Measurements from ENCODE around the gene LEPR. TPM values are rescaled to one million over a fixed set of nuclear protein-coding genes. Genes with fewer than 3 reads are reported as not detected.
"Not testable (repeated sequence)": the region's sequence is repeated elsewhere in the genome, so short reads cannot be mapped to it uniquely, and the experiment has no call there.

LEPR gene
- total and polyA plus RNA-seq, 7 experiments from 2014 or later, result 1.2 to 3.0 (median 2.0) TPM

DNA sequence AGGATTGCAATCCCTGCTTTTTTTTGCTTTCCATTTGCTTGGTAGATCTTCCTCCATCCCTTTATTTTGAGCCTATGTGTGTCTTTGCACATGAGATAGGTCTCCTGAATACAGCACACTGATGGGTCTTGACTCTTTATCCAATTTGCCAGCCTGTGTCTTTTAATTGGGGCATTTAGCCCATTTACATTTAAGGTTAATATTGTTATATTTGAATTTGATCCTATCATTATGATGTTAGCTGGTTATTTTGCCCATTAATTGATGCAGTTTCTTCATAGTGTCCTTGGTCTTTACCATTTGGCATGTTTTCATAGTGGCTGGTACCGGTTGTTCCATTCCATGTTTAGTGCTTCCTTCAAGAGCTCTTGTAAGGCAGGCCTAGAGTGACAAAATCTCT lies 45.4 kb downstream of the LEPR start:
- not testable (repeated sequence) for H3K4me1 Mint-ChIP-seq

DNA sequence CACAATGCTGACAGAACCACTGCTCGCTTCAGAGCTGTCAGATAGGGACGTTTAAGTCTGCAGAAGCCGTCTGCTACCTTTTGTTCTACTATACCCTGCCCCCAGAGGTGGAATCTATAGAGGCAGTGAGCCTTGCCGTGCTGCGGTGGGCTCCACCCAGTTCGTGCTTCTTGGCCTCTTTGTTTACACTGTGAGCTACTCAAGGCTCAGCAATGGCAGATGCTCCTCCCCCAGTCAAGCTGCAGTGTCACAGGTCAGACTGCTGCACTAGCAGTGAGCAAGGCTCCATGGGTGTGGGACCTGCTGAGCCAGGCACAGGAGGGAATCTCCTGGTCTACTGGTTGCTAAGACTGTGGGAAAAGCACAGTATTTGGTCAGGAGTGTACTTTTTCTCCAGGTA lies 47.1 kb downstream of the LEPR start:
- Histone ChIP-seq H3K4me1 (ENCODE audit: control insufficient read depth in 2 of 2, insufficient read depth in 2 of 2, low read length in 2 of 2) (no peaks in the 10 kb centered on the region), H3K9me3 (ENCODE audit: control insufficient read depth in 2 of 3, low read length in 3 of 3) (no peaks in the 10 kb centered on the region), H3K27me3 (ENCODE audit: control insufficient read depth in 2 of 2, insufficient read depth in 2 of 2, low read length in 2 of 2) (no peaks in the 10 kb centered on the region), H3K27ac (ENCODE audit: low read depth, low read length) (no peak overlapping the region), H3K4me3 (ENCODE audit: low read length) (no peak overlapping the region), H3K36me3 (ENCODE audit: control insufficient read depth in 2 of 3, insufficient read depth in 3 of 3, low read length in 3 of 3) (no peaks in the 10 kb centered on the region)
- DNase-seq, result no peak
- no peak for ATAC-seq
- H3K36me3 Mint-ChIP-seq, result peaks cover 0 to 28% (median 13%) of the 10 kb centered on the region in 5 donors
- peaks cover 3 to 24% (median 12%) of the 10 kb centered on the region in 11 donors for H3K9me3 Mint-ChIP-seq
- CTCF ChIA-PET, result no interaction called here
- H3K4me3 Mint-ChIP-seq, result no peak overlapping the region
- no peaks in the 10 kb centered on the region for H3K4me1 Mint-ChIP-seq
- POLR2A ChIA-PET, result no interaction called here
- intact Hi-C loops (cut with micrococcal nuclease), result no loop called here
- H3K27ac Mint-ChIP-seq, result no peak overlapping the region
- peaks cover 0 to 12% (median 4%) of the 10 kb centered on the region in 5 donors for H3K27me3 Mint-ChIP-seq

More for the DNA sequence above, 45.4 kb downstream of the LEPR start:
- H3K4me1 ChIP-seq (ENCODE audit: control insufficient read depth in 2 of 2, insufficient read depth in 2 of 2, low read length in 2 of 2); H3K4me3 Mint-ChIP-seq; POLR2A ChIA-PET; H3K9me3 ChIP-seq (ENCODE audit: control insufficient read depth in 2 of 3, low read length in 3 of 3); ATAC-seq; H3K27ac ChIP-seq (ENCODE audit: low read depth, low read length); H3K27me3 Mint-ChIP-seq; intact Hi-C loops (cut with micrococcal nuclease); H3K4me3 ChIP-seq (ENCODE audit: low read length); CTCF ChIA-PET; H3K27ac Mint-ChIP-seq; DNase-seq; H3K27me3 ChIP-seq (ENCODE audit: control insufficient read depth in 2 of 2, insufficient read depth in 2 of 2, low read length in 2 of 2); H3K36me3 ChIP-seq (ENCODE audit: control insufficient read depth in 2 of 3, insufficient read depth in 3 of 3, low read length in 3 of 3): not testable (repeated sequence)
- H3K36me3 Mint-ChIP-seq, result peaks cover 0 to 28% (median 13%) of the 10 kb centered on the region in 5 donors
- peaks cover 3 to 24% (median 12%) of the 10 kb centered on the region in 11 donors for H3K9me3 Mint-ChIP-seq

- H3K9me3 Mint-ChIP-seq, result peaks cover 0 to 24% (median 9%) of the 10 kb centered on the region in 11 donors
- Histone ChIP-seq H3K9me3 (ENCODE audit: control insufficient read depth in 2 of 3, low read length in 3 of 3) (no peaks in the 10 kb centered on the region), H3K27ac (ENCODE audit: low read depth, low read length) (no peak overlapping the region), H3K4me3 (ENCODE audit: low read length) (no peak overlapping the region), H3K36me3 (ENCODE audit: control insufficient read depth in 2 of 3, insufficient read depth in 3 of 3, low read length in 3 of 3) (no peaks in the 10 kb centered on the region), H3K27me3 (ENCODE audit: control insufficient read depth in 2 of 2, insufficient read depth in 2 of 2, low read length in 2 of 2) (no peaks in the 10 kb centered on the region), H3K4me1 (ENCODE audit: control insufficient read depth in 2 of 2, insufficient read depth in 2 of 2, low read length in 2 of 2) (no peaks in the 10 kb centered on the region)
- POLR2A ChIA-PET, result no interaction called here
- H3K36me3 Mint-ChIP-seq, result peaks cover 0 to 20% (median 11%) of the 10 kb centered on the region in 5 donors
- H3K4me3 Mint-ChIP-seq, result no peak overlapping the region
- ATAC-seq (no peak), DNase-seq (no peak)
- H3K27me3 Mint-ChIP-seq, result peaks cover 0 to 7% (median 0%) of the 10 kb centered on the region in 5 donors
- CTCF ChIA-PET, result interaction anchor here (0.9 kb wide), 1 partner anchor 218 kb away, joined by 3 read pairs; no protein-coding TSS in a partner anchor
- no peaks in the 10 kb centered on the region for H3K4me1 Mint-ChIP-seq
- no peak overlapping the region for H3K27ac Mint-ChIP-seq
- intact Hi-C loops (cut with micrococcal nuclease), result no loop called here
These were observed 48.8 kb downstream of the LEPR start for GRCh38 chr1:65469126-65469888.

GRCh38 chr1:65469889-65470340 lies 49.4 kb downstream of the LEPR start:
- no peaks in the 10 kb centered on the region for H3K9me3 ChIP-seq (ENCODE audit: control insufficient read depth in 2 of 3, low read length in 3 of 3)
- DNase-seq (no peak), ATAC-seq (no peak)
- no peaks in the 10 kb centered on the region for H3K36me3 ChIP-seq (ENCODE audit: control insufficient read depth in 2 of 3, insufficient read depth in 3 of 3, low read length in 3 of 3)
- no peak overlapping the region for H3K4me3 ChIP-seq (ENCODE audit: low read length)
- H3K9me3 Mint-ChIP-seq, result peaks cover 0 to 21% (median 7%) of the 10 kb centered on the region in 11 donors
- H3K36me3 Mint-ChIP-seq, result peaks cover 0 to 16% (median 9%) of the 10 kb centered on the region in 5 donors
- H3K27me3 Mint-ChIP-seq, result peaks cover 0 to 7% (median 0%) of the 10 kb centered on the region in 5 donors
- H3K27ac ChIP-seq (ENCODE audit: low read depth, low read length), result no peak overlapping the region
- no peaks in the 10 kb centered on the region for H3K4me1 ChIP-seq (ENCODE audit: control insufficient read depth in 2 of 2, insufficient read depth in 2 of 2, low read length in 2 of 2)
- no peaks in the 10 kb centered on the region for H3K4me1 Mint-ChIP-seq
- CTCF ChIA-PET, result no interaction called here
- intact Hi-C loops (cut with micrococcal nuclease), result no loop called here
- no peak overlapping the region for H3K4me3 Mint-ChIP-seq
- no peak overlapping the region for H3K27ac Mint-ChIP-seq
- H3K27me3 ChIP-seq (ENCODE audit: control insufficient read depth in 2 of 2, insufficient read depth in 2 of 2, low read length in 2 of 2), result no peaks in the 10 kb centered on the region
- POLR2A ChIA-PET, result no interaction called here

Other genes with a start within 250 kb of the LEPR start
- 1 to 10 TPM; 1.4 to 7.0 (median 4.3) TPM for gene DNAJC6, start 111.1 kb upstream of the LEPR start, total RNA-seq
- under 1 TPM; 0.22 to 0.28 TPM for gene DNAJC6, start 111.1 kb upstream of the LEPR start, polyA plus RNA-seq
- 10 to 100 TPM; 20.8 to 26.3 (median 26.0) TPM for gene LEPROT, start within 50 bp of the LEPR start, total RNA-seq
- gene LEPROT, start within 50 bp of the LEPR start, polyA plus RNA-seq, result 10 to 100 TPM; 11.8 to 15.2 TPM

Data from naive thymus-derived CD4-positive, alpha-beta T cell (primary cell).